MCF 10A (cell line): ENCODE results near the gene IFNG. TPM values are rescaled to one million over a fixed set of nuclear protein-coding genes. Genes with fewer than 3 reads are reported as not detected.

ENCODE experiments used
- BruUV-seq: library from RNA; stranded (reverse); fragments of 400-500 nt; replicated peaks from 2 replicates; lab custom pipeline; 2021; lab: Mats Ljungman, UMichigan
- CTCF ChIA-PET: fragments of 300-600 bp; sonication (Branson Sonifier 250); formaldehyde crosslinking; extraction: SDS; loops from one replicate; lab custom pipeline; 2021; ENCODE audit warnings: antibody characterized with exemption, inconsistent platforms; lab: Yijun Ruan, JAX
- POLR2A ChIA-PET: fragments of 300-600, 350-650 bp; sonication (Branson Sonifier 250); formaldehyde crosslinking; extraction: SDS; loops from one replicate; lab custom pipeline; 2020; ENCODE audit warnings: antibody characterized with exemption, inconsistent platforms; lab: Yijun Ruan, JAX
- DNase-seq: peaks from one replicate; pipeline ENCODE4 v3.0.0-alpha.2; 2018; ENCODE audit not compliant: unreplicated experiment
- H3K27ac Mint-ChIP-seq: one replicate; pipeline ENCODE4 v1.8.0; 2022; ENCODE audit warnings: mild to moderate bottlenecking, low read depth, mixed read lengths; ENCODE audit not compliant: unreplicated experiment
- H3K27me3 Mint-ChIP-seq: one replicate; pipeline ENCODE4 v1.8.0; 2022; ENCODE audit warnings: mixed read lengths; ENCODE audit not compliant: insufficient read depth, unreplicated experiment
- H3K36me3 Mint-ChIP-seq: one replicate; pipeline ENCODE4 v1.8.0; 2022; ENCODE audit warnings: mild to moderate bottlenecking, moderate library complexity, mixed read lengths; ENCODE audit not compliant: insufficient read depth, unreplicated experiment
- H3K4me1 Mint-ChIP-seq: one replicate; pipeline ENCODE4 v1.8.0; 2022; ENCODE audit warnings: mixed read lengths; ENCODE audit not compliant: insufficient read depth, unreplicated experiment
- H3K4me3 Mint-ChIP-seq: one replicate; pipeline ENCODE4 v1.8.0; 2022; ENCODE audit warnings: mild to moderate bottlenecking, moderate library complexity, mixed read lengths; ENCODE audit not compliant: unreplicated experiment
- H3K9me3 Mint-ChIP-seq: one replicate; pipeline ENCODE4 v1.8.0; 2022; ENCODE audit warnings: mixed read lengths; ENCODE audit not compliant: unreplicated experiment
- CTCF ChIP-seq: fragments of 200-600 bp; IDR thresholded peaks from one replicate; pipeline ENCODE4 v1.8.0; 2022; ENCODE audit warnings: antibody characterized with exemption, mild to moderate bottlenecking; ENCODE audit not compliant: unreplicated experiment
- intact Hi-C: fragments of 100-400 bp; cut with micrococcal nuclease; formaldehyde crosslinking; loops from 2 replicates; pipeline ENCODE4 v1.14.1; 2022
- total RNA-seq: library from RNA; stranded (reverse); gene quantifications from 2 replicates; pipeline ENCODE4 v1.2.3, GENCODE V29; 2022

The IFNG gene
- total RNA-seq, 1 experiment from 2014 or later: not detected

GRCh38 chr12:68169213-68169889, 9.8 kb upstream of the IFNG start:
- POLR2A ChIA-PET: no interaction called here
- Mint-ChIP-seq H3K27ac (no peak overlapping the region), H3K4me3 (no peak overlapping the region), H3K4me1 (no peaks in the 10 kb centered on the region), H3K27me3 (no peaks in the 10 kb centered on the region), H3K36me3 (no peaks in the 10 kb centered on the region), H3K9me3 (no peaks in the 10 kb centered on the region)
- DNase-seq: no peak
- no TSS peak for BruUV-seq
- CTCF ChIA-PET: interaction anchor here (0.5 to 1.5 kb wide), 4 partner anchors 11 to 129 kb away, joined by 3 to 4 read pairs (median 4); no protein-coding TSS in a partner anchor
- TF ChIP-seq CTCF: no peak
- intact Hi-C loops: no loop called here

- no peak for DNase-seq
- Mint-ChIP-seq H3K4me3 (no peak overlapping the region), H3K4me1 (peaks cover 7% of the 10 kb centered on the region), H3K27me3 (no peaks in the 10 kb centered on the region), H3K9me3 (no peaks in the 10 kb centered on the region), H3K36me3 (no peaks in the 10 kb centered on the region), H3K27ac (no peak overlapping the region)
- no TSS peak for BruUV-seq
- intact Hi-C loops: no loop called here
- no peak for TF ChIP-seq CTCF
- CTCF ChIA-PET: interaction anchor here (0.7 to 1.8 kb wide), 3 partner anchors 8 to 126 kb away, joined by 3 to 5 read pairs (median 5); no protein-coding TSS in a partner anchor
- POLR2A ChIA-PET: no interaction called here
These were observed 6.8 kb upstream of the IFNG start for GRCh38 chr12:68166317-68166831.

DNA sequence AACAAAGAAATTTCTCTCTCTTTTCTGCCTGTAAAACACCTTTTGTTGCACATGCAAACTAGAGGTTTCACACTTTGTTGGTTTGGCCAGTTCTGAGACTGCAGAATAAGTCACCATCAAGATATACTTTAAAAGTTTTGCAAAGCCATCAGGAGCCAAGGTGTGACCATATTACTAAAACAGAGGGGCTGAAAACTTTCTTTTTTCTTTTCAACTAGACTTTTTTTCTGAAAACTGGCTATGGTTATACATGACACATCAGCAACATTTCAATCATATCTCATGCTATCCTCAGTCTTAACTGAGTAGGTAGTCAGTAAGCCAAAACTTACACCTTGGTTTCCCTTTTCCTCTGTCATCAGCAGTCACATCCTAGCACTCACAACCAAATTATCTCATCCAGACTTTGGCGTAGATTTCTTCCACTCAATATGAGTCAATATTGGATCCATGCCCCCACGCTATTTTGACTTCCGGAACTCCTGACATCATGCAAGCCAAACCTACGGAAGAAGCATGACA, 4.1 kb upstream of the IFNG start:
- Mint-ChIP-seq H3K36me3 (no peaks in the 10 kb centered on the region), H3K27ac (no peak overlapping the region), H3K4me3 (no peak overlapping the region), H3K4me1 (peaks cover 7% of the 10 kb centered on the region), H3K27me3 (no peaks in the 10 kb centered on the region), H3K9me3 (no peaks in the 10 kb centered on the region)
- DNase-seq: no peak
- no peak for TF ChIP-seq CTCF
- intact Hi-C loops: no loop called here
- ChIA-PET CTCF (no interaction called here), POLR2A (no interaction called here)
- BruUV-seq: no TSS peak

DNA sequence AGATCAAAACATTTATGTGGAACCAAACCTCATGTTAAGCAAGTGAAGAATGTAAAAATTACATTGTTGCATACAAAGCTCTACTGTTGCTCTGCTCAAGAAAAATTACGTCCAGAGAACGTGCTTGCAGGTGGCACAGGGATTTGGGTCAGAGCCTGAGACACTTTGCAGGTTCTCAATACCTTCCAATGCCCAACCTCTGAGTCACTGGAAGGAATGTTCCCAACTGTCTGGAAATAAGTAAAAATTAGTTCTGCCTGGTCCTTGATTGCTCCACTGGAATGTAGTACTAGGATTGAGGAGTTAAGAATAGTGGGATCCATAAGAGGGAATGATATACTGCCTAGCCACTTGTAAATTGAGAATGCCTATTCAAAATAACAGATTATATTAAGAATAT, 2.8 kb upstream of the IFNG start:
- no peaks in the 10 kb centered on the region for H3K9me3 Mint-ChIP-seq
- H3K27ac Mint-ChIP-seq: no peak overlapping the region
- H3K36me3 Mint-ChIP-seq: no peaks in the 10 kb centered on the region
- peak; percentile 10 for DNase-seq
- no peak for TF ChIP-seq CTCF
- H3K4me3 Mint-ChIP-seq: no peak overlapping the region
- BruUV-seq: no TSS peak
- CTCF ChIA-PET: interaction anchor here (0.6 to 2.1 kb wide), 2 partner anchors 121 to 625 kb away, joined by 5 read pairs; no protein-coding TSS in a partner anchor
- H3K4me1 Mint-ChIP-seq: peaks cover 8% of the 10 kb centered on the region
- POLR2A ChIA-PET: no interaction called here
- H3K27me3 Mint-ChIP-seq: no peaks in the 10 kb centered on the region
- intact Hi-C loops: no loop called here
